CD4-positive, alpha-beta T cell treated with Interferon gamma for 1 hour (primary cell): Measurements from ENCODE around the gene MAP3K12.
"Not testable (repeated sequence)": the region's sequence is repeated elsewhere in the genome, so short reads cannot be mapped to it uniquely, and the experiment has no call there.

Source experiments
- DNase-seq: peaks from one replicate; pipeline ENCODE4 v3.0.0-alpha.2; 2020

MAP3K12 gene

DNA sequence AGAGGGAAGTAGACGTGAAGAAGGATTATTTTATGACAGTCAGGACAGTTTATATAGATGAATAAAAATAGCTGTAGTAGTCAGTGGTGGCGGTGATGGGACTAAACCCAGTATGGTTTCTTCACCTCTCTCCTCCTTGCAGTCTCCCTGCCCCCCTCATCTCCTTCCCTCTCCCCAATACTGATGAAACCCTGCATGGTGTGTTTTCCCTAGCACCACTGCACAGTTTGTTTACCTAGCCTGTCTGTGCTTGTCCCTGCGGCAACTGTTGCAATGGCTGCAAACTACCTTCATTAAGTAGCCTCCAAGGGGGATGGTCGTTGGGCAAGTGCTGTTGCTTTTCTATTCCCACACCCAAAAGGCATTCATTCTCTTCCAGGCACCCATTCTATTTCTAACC lies 32.6 kb downstream of the MAP3K12 start:
- no peak for DNase-seq

DNA sequence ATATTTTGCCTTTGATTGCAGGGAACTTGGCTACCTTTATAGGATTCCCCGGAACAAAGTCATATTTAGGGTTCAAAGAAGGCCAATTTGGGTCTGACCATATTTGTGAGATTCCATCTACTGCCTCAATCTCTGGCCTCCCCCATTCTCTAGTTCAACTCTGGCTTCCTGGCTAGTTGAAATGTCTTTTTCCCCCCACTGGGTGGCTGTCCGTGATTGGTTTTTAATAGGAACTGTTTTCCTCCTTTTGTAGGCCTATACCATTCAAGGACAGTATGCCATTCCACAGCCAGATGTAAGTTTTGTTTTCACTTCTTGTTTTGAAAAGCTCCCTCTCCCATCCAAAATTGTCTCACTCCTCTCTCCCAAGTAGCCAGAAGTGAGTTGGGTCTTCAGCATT lies 33.6 kb downstream of the MAP3K12 start:
- no peak for DNase-seq

DNA sequence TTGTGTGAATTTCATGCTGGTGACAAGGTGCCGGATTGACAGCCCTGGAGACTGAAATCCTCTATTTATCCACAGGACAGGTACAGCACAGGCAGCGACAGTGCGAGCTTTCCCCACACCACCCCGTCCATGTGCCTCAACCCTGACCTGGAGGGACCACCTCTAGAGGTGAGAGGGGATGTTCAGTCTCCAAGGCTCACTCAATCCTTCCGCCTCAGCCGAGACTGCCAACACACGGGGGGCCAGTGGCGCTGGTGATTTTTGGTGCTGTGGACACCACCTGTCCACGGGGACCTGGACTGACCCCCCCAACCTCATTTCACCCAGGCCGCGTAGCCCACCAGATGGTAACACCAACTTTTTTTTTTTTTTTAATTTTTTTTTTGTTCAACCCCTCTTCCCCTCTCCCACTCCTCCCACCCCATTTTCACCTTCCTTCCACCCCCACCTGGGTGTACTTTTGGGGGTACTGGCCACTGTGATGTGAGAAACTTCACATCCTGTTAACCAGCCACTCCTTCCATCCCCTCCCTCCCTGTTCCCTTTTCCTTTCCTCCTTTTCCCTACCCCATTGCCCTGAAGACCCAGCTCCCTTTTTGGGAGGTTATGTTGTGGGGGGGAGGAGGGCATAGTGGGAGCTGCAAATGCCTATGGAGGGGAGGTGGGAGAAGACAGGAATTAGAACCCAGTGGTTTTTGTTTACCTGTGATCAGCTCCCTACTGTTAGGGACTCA lies 34.4 kb downstream of the MAP3K12 start:
- no peak for DNase-seq

DNA sequence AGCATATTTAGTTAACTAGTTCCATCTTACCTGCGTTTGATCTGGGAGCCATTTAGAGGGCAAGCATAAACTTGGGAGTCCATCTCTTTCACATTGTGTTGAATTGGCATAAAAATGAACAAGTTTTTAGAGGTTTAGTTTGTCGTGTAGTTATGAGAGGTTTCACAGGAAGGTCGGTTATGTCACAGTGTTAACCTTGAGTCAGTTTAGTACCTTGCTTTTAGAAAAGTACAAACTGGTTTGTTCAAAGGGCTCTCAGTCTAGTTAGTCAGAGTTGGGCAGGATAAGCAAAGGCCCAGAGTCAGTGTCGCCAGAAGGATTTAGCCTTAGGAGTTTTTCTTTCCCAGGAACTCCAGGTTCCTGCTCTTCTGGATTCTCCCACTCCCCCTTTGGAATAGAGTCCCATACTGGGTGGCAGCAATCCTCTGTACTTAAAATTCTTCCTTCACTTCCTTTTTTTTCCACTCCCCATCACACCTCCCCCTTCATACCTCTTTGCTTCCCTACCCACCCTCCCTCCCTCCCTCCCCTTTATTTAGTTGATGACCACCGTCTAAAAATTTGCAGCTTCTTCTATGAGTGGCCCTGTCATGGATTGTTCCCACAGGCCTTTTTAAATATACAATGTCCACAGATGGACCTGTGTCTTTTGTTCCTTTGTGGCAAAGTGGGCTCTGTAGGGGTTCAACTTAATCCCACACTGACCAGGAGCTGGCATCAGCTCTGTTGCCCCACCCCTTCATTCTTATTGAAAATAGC lies 35.3 kb downstream of the MAP3K12 start:
- no peak for DNase-seq

DNA sequence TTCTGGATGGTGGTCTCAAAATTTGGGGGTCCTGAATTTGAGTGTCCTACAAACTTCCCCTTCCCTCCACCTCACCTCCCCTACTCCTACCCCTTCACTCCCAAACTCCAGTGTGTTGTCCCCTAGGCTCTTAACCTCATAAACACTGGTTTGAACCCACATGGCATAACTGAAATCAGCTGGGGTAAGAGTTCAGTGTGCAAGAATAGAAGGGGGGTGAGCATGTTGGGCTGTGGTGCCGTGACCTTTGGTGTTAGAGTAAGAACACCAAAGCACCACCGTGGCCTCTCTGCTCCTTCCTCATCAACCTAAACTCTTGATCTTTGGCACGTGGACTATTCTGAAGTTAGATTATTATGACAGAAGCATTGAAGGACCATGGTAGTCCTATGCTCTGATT lies 36.3 kb downstream of the MAP3K12 start:
- no peak for DNase-seq

DNA sequence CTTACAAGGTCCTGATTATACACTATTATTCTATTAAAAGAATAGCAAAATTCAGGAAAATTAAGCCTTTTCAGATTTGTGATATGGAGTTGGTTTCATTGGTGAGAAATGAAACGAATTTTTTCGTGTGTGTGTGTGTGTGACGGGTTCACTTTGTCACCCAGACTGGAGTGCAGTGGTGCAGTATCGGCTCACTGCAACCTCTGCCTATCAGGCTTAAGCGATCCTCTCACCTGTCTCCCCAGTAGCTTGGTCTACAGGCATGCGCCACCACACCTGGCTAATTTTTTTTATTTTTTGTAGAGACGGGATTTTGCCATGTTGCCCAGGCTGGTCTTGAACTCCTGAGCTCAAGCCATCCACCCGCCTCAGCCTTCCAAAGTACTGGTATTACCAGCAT lies 37.7 kb downstream of the MAP3K12 start:
- DNase-seq = no peak

DNA sequence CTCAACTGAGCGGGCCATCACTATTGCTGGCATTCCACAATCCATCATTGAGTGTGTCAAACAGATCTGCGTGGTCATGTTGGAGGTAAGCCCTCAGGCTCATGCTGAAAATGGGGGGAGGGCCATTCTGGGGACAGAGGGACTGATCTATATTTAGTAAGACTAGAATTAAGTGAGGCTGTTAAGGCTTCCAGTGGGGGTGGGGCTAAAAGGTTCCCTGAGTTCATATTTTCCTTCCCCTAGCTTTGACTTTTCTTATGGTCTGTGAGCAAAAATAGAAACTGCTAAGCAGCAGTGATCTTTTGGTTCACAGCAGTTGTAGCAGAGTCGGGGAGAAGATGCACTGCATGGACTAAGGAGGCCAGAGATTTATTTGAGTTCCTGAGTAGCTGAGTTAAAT lies 38.2 kb downstream of the MAP3K12 start:
- no peak for DNase-seq

DNA sequence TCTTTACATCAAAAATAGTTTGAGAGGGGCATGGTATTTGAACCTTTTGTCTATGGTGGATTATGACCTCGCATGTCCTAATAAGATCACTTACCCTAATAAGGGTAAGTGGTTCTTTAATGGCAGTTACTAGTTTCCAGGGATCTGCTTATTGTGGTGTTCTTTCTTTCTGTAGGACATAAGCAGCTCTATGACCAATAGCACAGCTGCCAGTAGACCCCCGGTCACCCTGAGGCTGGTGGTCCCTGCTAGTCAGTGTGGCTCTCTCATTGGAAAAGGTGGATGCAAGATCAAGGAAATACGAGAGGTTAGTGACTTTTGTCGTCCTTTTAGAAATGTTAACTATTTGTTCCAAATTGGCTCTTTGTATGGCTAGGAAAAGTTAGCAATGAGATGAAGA lies 40.2 kb downstream of the MAP3K12 start:
- DNase-seq = no peak

DNA sequence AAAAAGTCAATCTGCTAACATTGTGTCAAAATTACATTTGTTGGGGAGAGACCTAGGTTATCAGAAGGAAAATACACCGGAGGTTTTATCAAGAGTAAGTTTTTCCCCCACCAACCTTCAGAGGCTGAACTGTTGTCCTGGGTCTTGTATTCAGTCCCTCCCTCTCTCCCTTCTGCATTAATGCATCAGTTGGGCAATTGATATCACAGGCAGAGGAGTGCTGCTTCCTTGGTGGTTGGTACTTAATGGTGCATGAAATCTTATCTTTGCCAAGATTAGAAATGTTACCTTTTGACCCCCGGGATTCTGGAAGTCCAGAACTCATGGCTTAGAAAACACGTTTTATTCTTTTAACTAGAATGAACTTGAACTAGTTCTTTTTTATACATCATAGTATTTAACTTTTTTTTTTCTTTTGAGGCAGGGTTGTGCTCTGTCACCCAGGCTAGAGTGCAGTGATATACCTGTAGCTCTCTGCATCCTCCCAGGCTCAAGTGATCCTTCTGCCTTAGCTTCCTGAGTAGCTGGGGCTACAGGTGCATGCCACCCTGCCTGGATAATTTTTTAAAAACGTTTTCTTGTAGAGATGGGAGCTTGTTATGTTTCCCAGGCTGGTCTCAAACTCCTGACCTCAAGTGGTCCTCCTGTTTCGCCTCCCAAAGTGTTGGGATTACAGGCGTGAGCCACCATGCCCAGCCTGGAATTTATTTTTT lies 42.4 kb downstream of the MAP3K12 start:
- DNase-seq = no peak

DNA sequence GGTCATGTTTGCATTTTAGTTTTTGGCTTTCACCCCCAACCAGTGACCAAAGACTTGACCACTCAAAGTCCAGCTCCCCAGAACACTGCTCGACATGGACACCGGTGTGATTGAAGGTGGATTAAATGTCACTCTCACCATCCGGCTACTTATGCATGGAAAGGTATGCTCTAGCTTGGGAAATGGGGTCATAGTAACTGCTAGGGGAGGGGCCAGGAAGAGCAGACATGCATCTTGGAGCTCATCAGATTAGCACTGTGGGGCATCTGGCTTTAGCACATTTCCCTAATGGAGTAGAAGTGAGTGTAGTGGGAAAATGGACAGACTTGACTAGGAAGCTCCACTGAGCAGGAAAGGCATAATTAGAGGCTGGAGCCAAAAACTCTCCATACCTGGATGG lies 44.6 kb downstream of the MAP3K12 start:
- no peak for DNase-seq

DNA sequence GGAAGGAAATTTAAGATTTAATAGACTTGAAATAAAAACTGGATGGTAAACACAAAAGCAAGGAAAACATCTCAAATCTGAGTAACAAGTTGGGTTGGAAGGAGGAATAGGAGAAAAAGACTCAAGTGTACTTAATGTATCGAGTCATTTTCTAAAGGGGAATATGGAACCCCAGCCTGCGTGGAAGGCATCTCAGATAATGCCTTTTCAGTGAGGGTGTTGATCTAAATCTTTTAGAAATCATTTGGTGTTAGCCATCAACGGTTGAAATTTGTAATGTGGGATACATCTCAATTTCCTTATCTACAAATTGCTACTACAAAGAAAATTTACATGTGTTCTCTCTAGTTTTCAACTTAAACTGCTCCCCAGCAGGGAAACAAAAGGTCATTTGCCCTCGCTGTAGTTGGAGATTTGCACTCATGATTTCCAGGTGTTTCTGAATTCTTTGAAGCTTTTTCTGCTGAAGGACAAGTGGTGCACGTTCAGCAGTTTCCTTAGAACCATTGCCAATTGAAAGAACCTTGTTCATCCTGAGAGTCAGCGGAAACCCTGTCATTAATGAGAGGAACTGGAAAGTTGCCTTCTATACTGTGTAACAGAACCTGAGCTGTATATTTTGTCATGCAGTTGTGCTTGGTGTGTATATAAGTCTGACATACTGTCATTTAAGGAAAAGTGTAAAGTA lies 45.2 kb downstream of the MAP3K12 start:
- no peak for DNase-seq

DNA sequence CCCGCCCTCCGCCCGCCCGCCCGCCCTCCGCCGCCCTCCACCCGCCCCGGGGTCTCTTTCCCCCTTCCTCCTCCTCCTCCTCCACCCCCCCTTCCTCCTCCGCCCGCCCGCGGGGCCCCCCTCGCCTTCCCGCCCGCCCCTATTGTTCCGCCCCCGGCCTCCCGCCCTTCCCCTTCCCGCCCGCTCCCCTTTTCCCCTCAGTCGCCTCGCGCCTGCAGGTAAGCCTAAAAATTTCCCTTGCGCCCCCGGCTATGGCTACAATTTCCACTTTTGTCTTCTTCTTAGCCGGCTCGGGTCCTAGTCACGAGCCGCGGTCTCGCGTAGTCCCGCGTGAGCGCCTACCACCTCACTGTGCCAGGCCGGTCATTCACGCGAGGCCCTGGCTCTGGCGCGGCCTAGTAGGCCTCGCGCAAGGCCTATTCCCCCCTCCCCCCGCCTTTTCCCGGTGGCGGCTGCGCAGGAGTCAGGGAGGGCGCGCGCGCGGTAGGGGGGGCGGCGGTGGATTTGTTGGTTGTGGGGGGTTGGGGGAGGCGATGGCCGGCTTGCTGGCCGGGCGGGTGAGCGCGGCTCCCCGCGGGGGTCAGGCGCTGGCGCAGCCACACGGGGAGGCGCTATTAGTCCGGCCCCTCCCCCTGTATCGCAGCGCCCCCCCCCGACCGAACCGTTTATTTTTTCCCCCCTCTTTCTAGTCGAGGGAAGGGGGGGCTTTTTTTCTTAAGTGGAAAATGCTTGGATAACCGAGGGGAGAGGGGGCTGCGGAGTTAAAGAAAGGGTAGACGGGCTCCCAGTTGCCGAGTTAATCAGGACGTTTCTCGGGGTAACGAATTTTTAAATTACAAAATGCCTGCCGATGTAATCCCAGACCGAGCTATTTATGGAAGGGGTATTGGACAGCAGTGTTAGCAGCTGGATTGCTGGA lies 46.8 kb downstream of the MAP3K12 start:
- peak; percentile 71 for DNase-seq

DNA sequence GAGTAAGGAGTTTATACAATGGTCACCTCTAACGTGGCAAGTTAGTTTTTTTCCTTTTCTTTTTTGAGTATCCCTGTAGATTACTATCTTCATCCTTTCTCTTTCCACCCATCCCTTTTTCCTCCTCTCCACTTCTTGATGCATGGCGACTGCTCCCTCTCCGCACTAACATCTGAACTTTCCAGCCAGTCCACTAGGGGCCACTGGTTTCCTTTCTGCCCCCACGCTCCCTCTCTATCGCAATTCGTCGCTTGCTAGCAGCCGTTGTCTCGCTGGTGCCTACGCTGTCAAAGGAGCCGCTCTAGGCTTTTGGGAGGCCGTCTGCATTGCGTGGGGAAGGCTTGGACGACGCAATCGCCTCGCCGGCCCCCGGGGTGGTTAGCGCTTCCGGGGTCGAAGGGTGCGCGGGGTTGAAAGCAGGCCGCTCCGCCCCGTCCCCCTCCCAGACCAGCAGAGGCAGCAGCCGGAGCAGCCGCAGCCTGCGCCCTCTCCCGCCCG lies 47.5 kb downstream of the MAP3K12 start, which contains the start of gene PCBP2:
Gene PCBP2 (plus strand): TSS at position 442 of the 498 bp plus-strand sequence. CDS start 2,699 bp downstream, outside the sequence.
- DNase-seq = peak; percentile 99

DNA sequence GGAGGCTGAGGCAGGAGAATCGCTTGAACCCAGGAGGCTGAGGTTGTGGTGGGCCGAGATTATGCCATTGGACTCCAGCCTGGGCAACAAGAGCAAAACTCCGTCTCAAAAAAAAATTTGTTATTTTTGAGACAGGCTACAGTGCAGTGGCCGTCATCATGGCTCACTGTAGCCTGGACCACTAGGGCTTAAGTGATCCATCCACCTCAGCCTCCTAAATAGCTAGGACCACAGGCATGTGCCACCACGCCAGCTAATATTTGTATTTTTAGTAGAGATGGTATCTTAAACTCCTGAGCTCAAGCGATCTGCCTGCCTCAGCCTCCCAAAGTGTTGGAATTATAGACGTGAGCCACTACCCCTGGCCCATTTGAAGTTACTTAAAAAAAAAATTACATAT lies 48.3 kb downstream of the MAP3K12 start:
- no peak for DNase-seq

DNA sequence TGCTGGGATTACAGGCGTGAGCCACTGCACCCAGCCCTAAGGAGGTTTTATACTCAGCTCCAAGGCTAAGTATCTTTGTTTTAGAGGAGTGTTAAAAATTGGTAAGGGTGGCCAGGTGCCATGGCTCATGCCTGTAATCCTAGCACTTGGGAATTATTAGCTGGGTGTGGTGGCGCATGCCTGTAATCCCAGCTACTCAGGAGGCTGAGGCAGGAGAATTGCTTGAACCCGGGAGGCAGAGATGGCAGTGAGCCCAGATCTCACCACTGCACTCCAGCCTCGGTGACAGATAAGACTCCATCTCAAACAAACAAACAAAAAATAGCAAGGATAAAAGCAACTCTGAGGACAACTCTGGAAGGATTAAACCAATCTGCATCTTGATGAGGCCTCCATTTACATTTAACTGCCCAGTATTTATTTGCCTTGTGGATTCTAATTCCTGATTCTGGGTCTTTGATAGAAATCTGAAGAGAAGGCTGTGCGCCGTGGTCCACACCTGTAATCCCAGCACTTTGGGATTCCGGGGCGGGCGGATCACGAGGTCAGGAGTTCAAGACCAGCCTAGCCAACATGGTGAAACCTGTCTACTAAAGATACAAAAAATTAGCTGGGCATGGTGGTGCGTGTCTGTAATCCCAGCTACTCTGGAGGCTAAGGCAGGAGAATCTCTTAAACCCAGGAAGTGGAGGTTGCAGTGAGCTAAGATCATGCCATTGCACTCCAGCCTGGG lies 54.5 kb downstream of the MAP3K12 start:
- DNase-seq = not testable (repeated sequence)

DNA sequence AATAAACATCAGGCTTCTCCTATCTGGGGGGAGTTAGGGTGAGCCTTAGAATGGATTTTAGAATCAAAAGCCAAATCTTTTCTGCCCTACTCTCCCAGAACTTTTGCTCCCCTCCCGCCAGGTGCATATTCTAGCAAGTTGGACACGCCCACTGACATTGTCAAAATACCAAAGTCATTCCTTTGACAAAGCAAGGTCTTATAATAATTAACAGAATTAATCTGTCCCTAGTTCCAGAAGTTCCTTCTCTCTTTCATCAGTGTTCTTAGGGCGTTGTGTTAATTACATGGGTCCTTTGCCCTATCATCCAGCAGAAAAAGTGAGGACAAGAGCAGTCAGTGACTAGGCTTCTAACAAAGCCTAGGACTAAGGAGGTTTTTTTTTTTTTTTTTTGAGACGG lies 55.3 kb downstream of the MAP3K12 start:
- DNase-seq = no peak

DNA sequence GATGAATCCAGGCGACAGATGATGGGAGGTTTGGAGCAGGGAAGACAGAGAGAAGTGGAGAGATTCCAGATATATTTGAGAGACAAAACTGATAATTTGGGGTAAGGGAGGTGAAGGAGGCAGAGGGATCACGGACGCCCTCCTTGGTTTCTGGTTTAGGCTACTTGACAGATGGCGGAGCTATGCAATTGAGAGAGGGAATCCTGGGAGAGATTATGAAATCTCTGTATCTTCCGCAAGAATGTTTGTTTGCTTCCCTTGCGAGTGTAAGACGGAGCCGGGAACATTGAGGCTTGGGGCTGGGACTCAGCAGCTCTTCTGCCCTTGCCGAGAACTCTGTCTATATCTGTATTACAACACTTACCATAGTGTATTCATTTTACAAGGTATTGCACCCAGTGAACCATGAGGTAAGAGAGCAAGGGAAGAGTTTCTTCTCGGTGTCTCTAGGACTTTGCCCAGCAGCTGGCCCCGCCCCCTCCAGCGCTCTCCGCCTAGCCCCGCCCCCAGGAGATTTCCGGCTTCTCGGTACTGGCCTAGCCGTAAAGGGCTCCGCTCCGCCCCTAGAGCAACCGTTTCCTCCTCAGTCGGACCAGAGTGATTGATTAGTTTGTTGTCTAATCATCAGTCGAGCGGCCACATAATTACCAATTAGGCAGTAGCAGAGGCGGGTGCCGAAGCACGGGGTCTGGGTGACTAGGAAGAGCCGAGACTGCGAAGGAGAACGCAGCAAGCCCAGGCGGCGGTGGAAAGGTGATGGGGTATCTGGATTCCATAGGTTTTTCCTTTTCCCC lies 58.0 kb downstream of the MAP3K12 start, which contains the start of gene PRR13:
Gene PRR13 (plus strand): TSS at position 695 of the 794 bp plus-strand sequence. CDS start 981 bp downstream, outside the sequence.
- DNase-seq = peak; percentile 98

DNA sequence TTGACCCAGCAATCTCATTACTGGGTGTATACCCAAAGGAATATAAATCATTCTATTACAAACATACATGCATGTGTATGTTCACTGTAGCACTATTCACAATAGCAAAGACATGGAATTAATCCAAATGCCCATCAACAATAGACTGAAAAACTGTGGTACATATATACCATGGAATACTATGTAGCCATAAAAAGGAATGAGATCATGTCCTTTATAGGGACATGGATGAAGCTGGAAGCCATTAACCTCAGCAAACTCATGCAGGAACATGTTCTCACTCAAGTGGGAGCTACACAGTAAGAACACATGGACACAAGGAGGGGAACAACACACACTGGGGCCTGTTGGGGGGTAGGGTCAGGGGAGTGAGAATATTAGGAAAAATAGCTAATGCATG lies 59.7 kb downstream of the MAP3K12 start:
- not testable (repeated sequence) for DNase-seq

DNA sequence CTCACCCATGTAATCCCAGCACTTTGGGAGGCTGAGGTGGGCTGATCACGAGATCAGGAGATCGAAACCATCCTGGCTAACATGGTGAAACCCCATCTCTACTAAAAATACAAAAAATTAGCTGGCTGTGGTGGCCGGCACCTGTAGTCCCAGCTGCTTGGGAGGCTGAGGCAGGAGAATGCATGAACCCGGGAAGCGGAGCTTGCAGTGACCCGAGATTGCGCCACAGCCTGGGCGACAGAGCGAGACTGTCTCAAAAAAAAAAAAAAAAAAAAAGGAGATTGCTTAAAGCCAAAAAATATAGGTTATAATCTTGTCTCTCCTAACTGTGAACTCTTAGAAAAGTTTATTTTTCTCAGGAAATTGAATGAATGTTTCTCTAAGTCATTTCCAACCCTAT lies 63.9 kb downstream of the MAP3K12 start:
- DNase-seq = not testable (repeated sequence)

DNA sequence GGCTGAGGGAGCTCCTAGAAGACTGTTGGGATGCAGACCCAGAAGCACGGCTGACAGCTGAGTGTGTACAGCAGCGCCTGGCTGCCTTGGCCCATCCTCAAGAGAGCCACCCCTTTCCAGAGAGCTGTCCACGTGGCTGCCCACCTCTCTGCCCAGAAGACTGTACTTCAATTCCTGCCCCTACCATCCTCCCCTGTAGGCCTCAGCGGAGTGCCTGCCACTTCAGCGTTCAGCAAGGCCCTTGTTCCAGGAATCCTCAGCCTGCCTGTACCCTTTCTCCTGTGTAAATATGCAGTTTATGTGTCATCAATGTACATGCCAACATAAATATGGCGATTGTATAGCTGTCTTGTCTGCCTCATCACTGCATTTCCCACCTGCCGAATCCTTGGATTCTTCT lies 68.1 kb downstream of the MAP3K12 start:
- DNase-seq = no peak
